Memory B cell (primary cell): ENCODE results near the gene OR1D5.
"Not testable (repeated sequence)": the region's sequence is repeated elsewhere in the genome, so short reads cannot be mapped to it uniquely, and the experiment has no call there.

Experiments
- ATAC-seq: fragments of 150-1000 bp; cut with Tn5 transposase; 2 replicates; pipeline ENCODE4 v1.10.0; 2021; ENCODE audit warnings: low read depth, mild to moderate bottlenecking, moderate library complexity
- DNase-seq, 2 donors: peaks; one replicate each; pipeline ENCODE4 v3.0.0; 2022; ENCODE audit warnings: low spot score in 2 of 2
- H3K27ac Mint-ChIP-seq: one replicate; pipeline ENCODE4 v1.8.0; 2022; ENCODE audit warnings: mild to moderate bottlenecking, moderate library complexity, mixed read lengths
- H3K27me3 Mint-ChIP-seq: one replicate; pipeline ENCODE4 v1.8.0; 2022; ENCODE audit warnings: mixed read lengths
- H3K36me3 Mint-ChIP-seq: one replicate; pipeline ENCODE4 v1.8.0; 2022; ENCODE audit warnings: mild to moderate bottlenecking, mixed read lengths
- H3K4me1 Mint-ChIP-seq: one replicate; pipeline ENCODE4 v1.8.0; 2022; ENCODE audit warnings: mixed read lengths
- H3K4me3 Mint-ChIP-seq: one replicate; pipeline ENCODE4 v1.8.0; 2022; ENCODE audit warnings: mild to moderate bottlenecking, moderate library complexity, mixed read lengths
- H3K9me3 Mint-ChIP-seq: one replicate; pipeline ENCODE4 v1.8.0; 2022; ENCODE audit warnings: mixed read lengths

The OR1D5 gene, protein sequence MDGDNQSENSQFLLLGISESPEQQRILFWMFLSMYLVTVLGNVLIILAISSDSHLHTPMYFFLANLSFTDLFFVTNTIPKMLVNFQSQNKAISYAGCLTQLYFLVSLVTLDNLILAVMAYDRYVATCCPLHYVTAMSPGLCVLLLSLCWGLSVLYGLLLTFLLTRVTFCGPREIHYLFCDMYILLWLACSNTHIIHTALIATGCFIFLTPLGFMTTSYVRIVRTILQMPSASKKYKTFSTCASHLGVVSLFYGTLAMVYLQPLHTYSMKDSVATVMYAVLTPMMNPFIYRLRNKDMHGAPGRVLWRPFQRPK

GRCh38 chr17:3063507-3063906 lies at the start of gene OR1D5:
OR1D5 (minus strand) TSS chr17:3063607; CDS start chr17:3063607, 0 bp downstream.
- H3K27me3 Mint-ChIP-seq, H3K4me3 Mint-ChIP-seq, H3K36me3 Mint-ChIP-seq, H3K4me1 Mint-ChIP-seq, H3K9me3 Mint-ChIP-seq, ATAC-seq, DNase-seq, H3K27ac Mint-ChIP-seq: not testable (repeated sequence)

DNA sequence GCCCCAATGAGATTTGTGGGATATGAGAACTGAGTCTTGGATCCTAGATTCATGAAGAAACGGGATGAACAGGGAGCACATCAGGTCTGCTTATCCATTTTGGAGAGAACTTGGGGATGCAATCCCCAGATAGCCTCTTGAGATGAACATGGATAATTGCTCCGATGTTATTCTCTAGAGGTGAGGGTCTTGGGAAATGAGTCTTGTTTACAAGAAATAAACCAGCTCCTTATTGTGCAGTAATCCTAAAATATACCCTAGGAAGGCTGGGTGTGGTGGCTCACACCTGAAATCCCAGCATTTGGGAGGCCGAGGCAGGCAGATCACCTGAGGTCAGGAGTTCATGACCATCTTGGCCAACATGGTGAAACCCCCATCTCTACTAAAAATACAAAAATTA lies 40.9 kb upstream of the OR1D5 start, which contains the start of gene OR1D2:
TSS of gene OR1D2 (minus strand) at position 101 of the 400 bp plus-strand sequence. CDS start 11,426 bp downstream, outside the sequence.
- Mint-ChIP-seq H3K4me3 (no peak within 1 kb of the TSS), H3K4me1 (peaks cover 2% of the 10 kb centered on the region), H3K27me3 (peaks cover 7% of the 10 kb centered on the region), H3K27ac (no peak within 1 kb of the TSS), H3K36me3 (peaks cover 6% of the 10 kb centered on the region), H3K9me3 (peaks cover 20% of the 10 kb centered on the region)
- ATAC-seq (no peak), DNase-seq (no peak)

DNA sequence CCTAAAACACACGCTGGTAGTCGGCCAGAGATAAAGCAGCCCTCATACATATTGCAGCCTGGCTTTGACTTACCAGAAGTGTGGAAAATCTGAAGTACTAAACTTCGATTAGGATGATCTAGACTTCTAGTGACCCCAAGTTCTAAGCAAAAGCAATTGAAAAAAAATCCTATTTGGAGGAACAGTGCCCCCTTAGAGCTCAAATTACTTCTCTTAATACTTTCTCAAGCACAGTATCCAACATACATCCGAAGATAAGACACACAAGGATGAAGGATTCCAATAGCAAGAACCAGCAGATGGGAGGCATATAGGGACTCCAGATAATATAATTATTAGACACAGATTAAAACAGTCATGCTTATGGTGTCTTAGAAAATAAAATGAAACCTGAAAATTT lies 10.4 kb upstream of the OR1D5 start:
- H3K9me3 Mint-ChIP-seq, H3K36me3 Mint-ChIP-seq, H3K27ac Mint-ChIP-seq, ATAC-seq, H3K4me1 Mint-ChIP-seq, H3K4me3 Mint-ChIP-seq, H3K27me3 Mint-ChIP-seq, DNase-seq: not testable (repeated sequence)

DNA sequence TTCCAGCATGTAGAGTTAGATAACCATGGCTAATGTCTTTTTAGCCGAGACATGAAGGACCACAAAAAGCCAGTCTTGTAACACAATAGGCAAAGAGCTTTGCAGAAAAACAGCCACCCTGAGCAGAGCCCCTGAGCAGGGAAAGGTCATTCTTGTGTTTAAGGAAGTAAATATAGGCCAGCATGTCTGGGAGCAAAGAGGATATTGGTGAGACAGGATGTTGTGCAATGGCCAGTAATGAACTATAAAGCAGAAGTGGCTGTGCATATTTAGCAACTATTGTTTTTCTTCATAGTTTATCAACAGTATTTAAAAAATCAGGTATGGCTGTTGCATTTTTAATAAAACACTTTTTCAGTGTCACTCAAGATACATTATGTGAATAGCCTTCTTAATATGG lies 1.8 kb upstream of the OR1D5 start:
- not testable (repeated sequence) for H3K4me1 Mint-ChIP-seq
- ATAC-seq, result peak; percentile 88

DNA sequence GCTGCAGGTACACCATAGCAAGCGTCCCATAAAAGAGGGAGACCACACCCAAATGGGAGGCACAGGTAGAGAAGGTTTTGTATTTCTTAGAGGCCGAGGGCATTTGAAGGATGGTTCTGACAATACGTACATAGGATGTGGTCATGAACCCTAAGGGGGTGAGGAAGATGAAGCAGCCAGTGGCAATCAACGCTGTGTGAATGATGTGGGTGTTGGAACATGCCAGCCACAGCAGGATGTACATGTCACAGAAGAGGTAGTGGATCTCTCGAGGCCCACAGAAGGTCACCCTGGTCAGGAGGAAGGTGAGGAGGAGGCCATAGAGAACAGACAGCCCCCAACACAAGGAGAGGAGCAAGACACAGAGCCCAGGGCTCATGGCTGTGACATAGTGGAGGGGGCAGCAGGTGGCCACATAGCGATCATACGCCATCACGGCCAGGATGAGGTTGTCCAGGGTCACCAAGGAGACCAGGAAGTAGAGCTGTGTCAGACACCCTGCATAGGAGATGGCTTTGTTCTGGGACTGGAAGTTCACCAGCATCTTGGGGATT lies 506 bp downstream of the OR1D5 start:
- not testable (repeated sequence) for H3K9me3 Mint-ChIP-seq, H3K4me1 Mint-ChIP-seq, H3K36me3 Mint-ChIP-seq, DNase-seq, H3K4me3 Mint-ChIP-seq, H3K27me3 Mint-ChIP-seq, ATAC-seq, H3K27ac Mint-ChIP-seq

More for the DNA sequence above, 1.8 kb upstream of the OR1D5 start:
- not testable (repeated sequence) for DNase-seq, H3K9me3 Mint-ChIP-seq, H3K36me3 Mint-ChIP-seq, H3K27ac Mint-ChIP-seq, H3K4me3 Mint-ChIP-seq, H3K27me3 Mint-ChIP-seq

DNA sequence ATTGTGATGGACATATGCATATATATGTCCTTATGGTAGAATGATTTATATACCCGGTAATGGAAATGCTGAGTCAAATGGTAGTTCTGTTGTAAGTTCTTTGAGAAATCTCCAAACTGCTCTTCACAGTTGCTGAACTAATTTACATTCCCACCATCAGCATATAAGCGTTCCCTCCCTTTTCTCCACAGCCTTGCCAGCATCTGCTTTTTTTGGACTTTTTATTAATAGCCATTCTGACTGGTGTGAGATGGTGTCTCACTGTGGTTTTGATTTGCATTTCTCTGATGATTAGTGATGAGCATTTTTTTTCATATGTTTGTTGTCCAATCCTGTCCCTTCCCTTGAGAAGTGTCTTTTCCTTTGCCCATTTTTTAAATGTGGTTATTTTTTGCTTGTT lies 8.5 kb downstream of the OR1D5 start:
- H3K36me3 Mint-ChIP-seq, H3K9me3 Mint-ChIP-seq, H3K27me3 Mint-ChIP-seq, H3K27ac Mint-ChIP-seq, H3K4me1 Mint-ChIP-seq, H3K4me3 Mint-ChIP-seq, ATAC-seq, DNase-seq: not testable (repeated sequence)

DNA sequence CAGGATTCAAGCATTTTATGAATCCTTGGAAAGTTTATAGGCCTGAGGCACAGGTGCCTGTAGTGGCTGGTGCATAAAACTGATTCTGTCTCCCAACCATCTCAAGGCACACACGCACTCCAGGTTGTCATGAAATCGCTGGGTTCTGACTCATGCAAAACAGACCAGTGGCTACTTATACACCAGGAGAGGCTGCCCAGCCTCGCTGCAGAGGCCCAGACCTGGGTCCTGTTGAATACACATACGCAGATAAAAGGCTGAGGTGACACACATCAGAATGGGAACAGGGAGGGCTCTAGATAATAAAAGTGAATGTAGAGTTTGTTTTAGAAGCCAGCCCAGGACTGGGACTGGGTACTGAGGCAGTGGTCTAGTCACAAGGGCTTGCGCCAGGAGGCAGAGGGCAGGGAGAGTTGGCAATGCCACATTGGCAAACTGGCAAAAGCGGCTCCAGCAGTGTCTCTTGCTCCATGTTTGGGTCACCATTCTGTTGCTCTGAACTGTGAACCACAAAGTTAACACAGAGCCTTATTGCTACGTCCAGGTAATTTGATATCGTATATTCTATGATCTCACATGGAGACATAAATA lies 13.6 kb downstream of the OR1D5 start:
- DNase-seq (no peak), ATAC-seq (no peak)
- H3K27ac Mint-ChIP-seq, result no peak overlapping the region
- H3K4me1 Mint-ChIP-seq, result no peaks in the 10 kb centered on the region
- no peaks in the 10 kb centered on the region for H3K9me3 Mint-ChIP-seq
- H3K36me3 Mint-ChIP-seq, result no peaks in the 10 kb centered on the region
- no peaks in the 10 kb centered on the region for H3K27me3 Mint-ChIP-seq
- H3K4me3 Mint-ChIP-seq, result no peak overlapping the region

GRCh38 chr17:3048727-3049471 lies 14.5 kb downstream of the OR1D5 start:
- H3K36me3 Mint-ChIP-seq, result no peaks in the 10 kb centered on the region
- DNase-seq (peak; percentile 80 to 88), ATAC-seq (peak; percentile 96)
- peaks cover 4% of the 10 kb centered on the region for H3K9me3 Mint-ChIP-seq
- peak overlapping the region; percentile 45 for H3K27ac Mint-ChIP-seq
- H3K4me1 Mint-ChIP-seq, result no peaks in the 10 kb centered on the region
- peak overlapping the region; percentile 86 for H3K4me3 Mint-ChIP-seq
- H3K27me3 Mint-ChIP-seq, result no peaks in the 10 kb centered on the region

- ATAC-seq (no peak), DNase-seq (no peak)
- Mint-ChIP-seq H3K4me1 (no peaks in the 10 kb centered on the region), H3K9me3 (peaks cover 8% of the 10 kb centered on the region), H3K4me3 (no peak overlapping the region), H3K36me3 (no peaks in the 10 kb centered on the region), H3K27ac (no peak overlapping the region), H3K27me3 (peaks cover 3% of the 10 kb centered on the region)
Measured at GRCh38 chr17:3046753-3047152, 16.7 kb downstream of the OR1D5 start.

GRCh38 chr17:3043737-3044365 lies 19.6 kb downstream of the OR1D5 start:
- peaks cover 9% of the 10 kb centered on the region for H3K4me1 Mint-ChIP-seq
- no peak overlapping the region for H3K27ac Mint-ChIP-seq
- no peak overlapping the region for H3K4me3 Mint-ChIP-seq
- ATAC-seq (no peak), DNase-seq (no peak)
- no peaks in the 10 kb centered on the region for H3K36me3 Mint-ChIP-seq
- peaks cover 16% of the 10 kb centered on the region for H3K27me3 Mint-ChIP-seq
- peaks cover 8% of the 10 kb centered on the region for H3K9me3 Mint-ChIP-seq

GRCh38 chr17:3040882-3041281 lies 22.5 kb downstream of the OR1D5 start:
- ATAC-seq (no peak), DNase-seq (no peak)
- Mint-ChIP-seq H3K4me1 (peaks cover 10% of the 10 kb centered on the region), H3K9me3 (peaks cover 8% of the 10 kb centered on the region), H3K27me3 (peaks cover 16% of the 10 kb centered on the region), H3K36me3 (no peaks in the 10 kb centered on the region), H3K27ac (no peak overlapping the region), H3K4me3 (no peak overlapping the region)

DNA sequence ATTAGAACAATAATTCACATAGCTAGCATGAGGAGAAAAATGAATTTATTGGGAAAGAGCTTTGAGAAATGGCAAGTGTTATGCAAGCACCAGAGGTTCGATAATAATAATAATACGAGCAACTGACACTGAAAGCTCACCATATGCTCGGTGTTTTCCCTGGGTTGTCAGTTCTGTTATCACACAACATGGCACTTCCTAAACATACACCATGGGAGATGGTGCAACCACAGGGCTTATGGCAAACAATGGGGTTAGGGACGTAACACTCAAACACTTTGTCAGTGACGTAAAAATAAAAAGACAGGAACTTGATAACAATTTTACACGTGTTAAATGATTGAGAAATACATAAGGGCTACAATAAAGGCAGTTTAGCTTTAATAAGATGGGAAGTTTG lies 23.7 kb downstream of the OR1D5 start:
- DNase-seq (no peak), ATAC-seq (peak; percentile 63)
- Mint-ChIP-seq H3K4me1 (peaks cover 10% of the 10 kb centered on the region), H3K27ac (no peak overlapping the region), H3K4me3 (no peak overlapping the region), H3K27me3 (peaks cover 16% of the 10 kb centered on the region), H3K9me3 (peaks cover 8% of the 10 kb centered on the region), H3K36me3 (peaks cover 2% of the 10 kb centered on the region)

- Mint-ChIP-seq H3K27ac (no peak overlapping the region), H3K27me3 (peaks cover 16% of the 10 kb centered on the region), H3K36me3 (peaks cover 2% of the 10 kb centered on the region), H3K4me3 (no peak overlapping the region), H3K4me1 (peaks cover 10% of the 10 kb centered on the region), H3K9me3 (peaks cover 3% of the 10 kb centered on the region)
- no peak for ATAC-seq
- peak in 1 of 2 donors; percentile 5 for DNase-seq
Measured at GRCh38 chr17:3038941-3039340, 24.5 kb downstream of the OR1D5 start.

- peak in 1 of 2 donors; percentile 5 for DNase-seq
- Mint-ChIP-seq H3K4me3 (no peak overlapping the region), H3K36me3 (peaks cover 3% of the 10 kb centered on the region), H3K27ac (no peak overlapping the region), H3K27me3 (peaks cover 16% of the 10 kb centered on the region), H3K9me3 (no peaks in the 10 kb centered on the region), H3K4me1 (peaks cover 10% of the 10 kb centered on the region)
- ATAC-seq, result no peak
Measured at GRCh38 chr17:3037259-3037658, 26.1 kb downstream of the OR1D5 start.
